ENCODE results near the gene S100A5. TPM values are rescaled to one million over a fixed set of nuclear protein-coding genes. Genes with fewer than 3 reads are reported as not detected.
"Not testable (repeated sequence)": the region's sequence is repeated elsewhere in the genome, so short reads cannot be mapped to it uniquely, and the experiment has no call there.

Gene S100A5
- total RNA-seq, 2 donors from 2014 or later, result not detected

- H3K9me3 Mint-ChIP-seq; H3K36me3 Mint-ChIP-seq; DNase-seq (ENCODE audit: low spot score); H3K27me3 Mint-ChIP-seq; H3K4me3 Mint-ChIP-seq; H3K27ac Mint-ChIP-seq; ATAC-seq: not testable (repeated sequence)
- peaks cover 13% of the 10 kb centered on the region in 2 donors for H3K4me1 Mint-ChIP-seq (ENCODE audit: low read depth in 2 of 2)
These were observed 21.3 kb upstream of the S100A5 start for GRCh38 chr1:153562021-153562420.

GRCh38 chr1:153561466-153561985 is 20.8 kb upstream of the S100A5 start:
- DNase-seq (ENCODE audit: low spot score), result no peak
- Mint-ChIP-seq H3K27me3 (no peaks in the 10 kb centered on the region), H3K36me3 (no peaks in the 10 kb centered on the region), H3K9me3 (no peaks in the 10 kb centered on the region), H3K4me3 (no peak overlapping the region), H3K4me1 (ENCODE audit: low read depth in 2 of 2) (peaks cover 8% of the 10 kb centered on the region in 2 donors), H3K27ac (no peak overlapping the region)
- no peak for ATAC-seq

- H3K27me3 Mint-ChIP-seq, result no peaks in the 10 kb centered on the region
- DNase-seq (ENCODE audit: low spot score) (no peak), ATAC-seq (no peak)
- no peaks in the 10 kb centered on the region for H3K9me3 Mint-ChIP-seq
- H3K4me3 Mint-ChIP-seq, result no peak overlapping the region
- H3K4me1 Mint-ChIP-seq (ENCODE audit: low read depth in 2 of 2), result peaks cover 4% of the 10 kb centered on the region in 2 donors
- H3K27ac Mint-ChIP-seq, result no peak overlapping the region
- no peaks in the 10 kb centered on the region for H3K36me3 Mint-ChIP-seq
These were observed 20.2 kb upstream of the S100A5 start for GRCh38 chr1:153560771-153561465.

- Mint-ChIP-seq H3K9me3 (no peaks in the 10 kb centered on the region), H3K36me3 (no peaks in the 10 kb centered on the region), H3K27me3 (no peaks in the 10 kb centered on the region), H3K27ac (no peak overlapping the region), H3K4me1 (ENCODE audit: low read depth in 2 of 2) (no peaks in the 10 kb centered on the region), H3K4me3 (no peak overlapping the region)
- DNase-seq (ENCODE audit: low spot score), result no peak
- ATAC-seq, result no peak
These were observed 19.5 kb upstream of the S100A5 start for GRCh38 chr1:153560241-153560640.

GRCh38 chr1:153557877-153558276 is 17.1 kb upstream of the S100A5 start:
- Mint-ChIP-seq H3K4me3 (no peak overlapping the region), H3K27me3 (no peaks in the 10 kb centered on the region)
- no peak for ATAC-seq

GRCh38 chr1:153556348-153556747 is 15.6 kb upstream of the S100A5 start:
- Mint-ChIP-seq H3K9me3 (no peaks in the 10 kb centered on the region), H3K27ac (no peak overlapping the region), H3K27me3 (no peaks in the 10 kb centered on the region), H3K4me3 (no peak overlapping the region), H3K4me1 (ENCODE audit: low read depth in 2 of 2) (peaks cover 0 to 4% of the 10 kb centered on the region in 2 donors), H3K36me3 (no peaks in the 10 kb centered on the region)
- DNase-seq (ENCODE audit: low spot score), result no peak
- no peak for ATAC-seq

More at GRCh38 chr1:153557877-153558276, 17.1 kb upstream of the S100A5 start:
- H3K36me3 Mint-ChIP-seq, result no peaks in the 10 kb centered on the region
- H3K4me1 Mint-ChIP-seq (ENCODE audit: low read depth in 2 of 2), result peaks cover 0 to 4% of the 10 kb centered on the region in 2 donors
- no peaks in the 10 kb centered on the region for H3K9me3 Mint-ChIP-seq
- DNase-seq (ENCODE audit: low spot score), result no peak
- no peak overlapping the region for H3K27ac Mint-ChIP-seq

- peaks cover 0 to 3% of the 10 kb centered on the region in 2 donors for H3K27me3 Mint-ChIP-seq
- H3K27ac Mint-ChIP-seq, result peak overlapping the region in 1 of 2 donors; percentile 60
- H3K4me3 Mint-ChIP-seq, result no peak overlapping the region
- peaks cover 0 to 7% of the 10 kb centered on the region in 2 donors for H3K4me1 Mint-ChIP-seq (ENCODE audit: low read depth in 2 of 2)
- H3K36me3 Mint-ChIP-seq, result no peaks in the 10 kb centered on the region
- ATAC-seq (no peak), DNase-seq (ENCODE audit: low spot score) (no peak)
- no peaks in the 10 kb centered on the region for H3K9me3 Mint-ChIP-seq
These were observed 13.3 kb upstream of the S100A5 start for GRCh38 chr1:153553830-153554541.

GRCh38 chr1:153553096-153553495 is 12.4 kb upstream of the S100A5 start:
- H3K4me1 Mint-ChIP-seq (ENCODE audit: low read depth in 2 of 2), result peaks cover 0 to 7% of the 10 kb centered on the region in 2 donors
- H3K4me3 Mint-ChIP-seq, result no peak overlapping the region
- ATAC-seq, result no peak
- no peaks in the 10 kb centered on the region for H3K9me3 Mint-ChIP-seq
- peak overlapping the region in 1 of 2 donors; percentile 60 for H3K27ac Mint-ChIP-seq
- no peak for DNase-seq (ENCODE audit: low spot score)
- peaks cover 0 to 3% of the 10 kb centered on the region in 2 donors for H3K27me3 Mint-ChIP-seq
- no peaks in the 10 kb centered on the region for H3K36me3 Mint-ChIP-seq

- no peaks in the 10 kb centered on the region for H3K9me3 Mint-ChIP-seq
- H3K4me1 Mint-ChIP-seq (ENCODE audit: low read depth in 2 of 2), result peaks cover 0 to 7% of the 10 kb centered on the region in 2 donors
- ATAC-seq, result no peak
- H3K4me3 Mint-ChIP-seq, result no peak overlapping the region
- H3K36me3 Mint-ChIP-seq, result no peaks in the 10 kb centered on the region
- no peak overlapping the region for H3K27ac Mint-ChIP-seq
- H3K27me3 Mint-ChIP-seq, result peaks cover 0 to 3% of the 10 kb centered on the region in 2 donors
- DNase-seq (ENCODE audit: low spot score), result no peak
These were observed 11.6 kb upstream of the S100A5 start for GRCh38 chr1:153552335-153552734.

GRCh38 chr1:153550827-153551500 is 10.2 kb upstream of the S100A5 start:
- ATAC-seq (no peak), DNase-seq (ENCODE audit: low spot score) (no peak)
- H3K36me3 Mint-ChIP-seq, result no peaks in the 10 kb centered on the region
- H3K4me1 Mint-ChIP-seq (ENCODE audit: low read depth in 2 of 2), result peaks cover 7 to 13% of the 10 kb centered on the region in 2 donors
- peak overlapping the region in 1 of 2 donors; percentile 35 for H3K27ac Mint-ChIP-seq
- no peak overlapping the region for H3K4me3 Mint-ChIP-seq
- no peaks in the 10 kb centered on the region for H3K9me3 Mint-ChIP-seq
- peaks cover 0 to 3% of the 10 kb centered on the region in 2 donors for H3K27me3 Mint-ChIP-seq

- no peak for DNase-seq (ENCODE audit: low spot score)
- H3K27me3 Mint-ChIP-seq, result peaks cover 0 to 3% of the 10 kb centered on the region in 2 donors
- H3K9me3 Mint-ChIP-seq, result no peaks in the 10 kb centered on the region
- H3K4me3 Mint-ChIP-seq, result no peak overlapping the region
- ATAC-seq, result no peak
- H3K4me1 Mint-ChIP-seq (ENCODE audit: low read depth in 2 of 2), result peaks cover 13 to 18% of the 10 kb centered on the region in 2 donors
- no peak overlapping the region for H3K27ac Mint-ChIP-seq
- H3K36me3 Mint-ChIP-seq, result no peaks in the 10 kb centered on the region
These were observed 9.6 kb upstream of the S100A5 start for GRCh38 chr1:153550398-153550758.

- no peaks in the 10 kb centered on the region for H3K36me3 Mint-ChIP-seq
- no peak for ATAC-seq
- no peak overlapping the region for H3K4me3 Mint-ChIP-seq
- no peak for DNase-seq (ENCODE audit: low spot score)
- H3K27me3 Mint-ChIP-seq, result peaks cover 0 to 3% of the 10 kb centered on the region in 2 donors
- H3K4me1 Mint-ChIP-seq (ENCODE audit: low read depth in 2 of 2), result peaks cover 18 to 23% of the 10 kb centered on the region in 2 donors
- no peaks in the 10 kb centered on the region for H3K9me3 Mint-ChIP-seq
- H3K27ac Mint-ChIP-seq, result no peak overlapping the region
These were observed 9.1 kb upstream of the S100A5 start for GRCh38 chr1:153549741-153550397.
